ENCODE results near the gene PADI3.

PADI3 gene

GRCh38 chr1:17246971-17247370 lies 1.9 kb upstream of the PADI3 start:
- no peak overlapping the region for H3K4me3 ChIP-seq (ENCODE audit: low read length)
- no peaks in the 10 kb centered on the region for H3K36me3 ChIP-seq (ENCODE audit: insufficient read depth, low read depth, low read length)
- peaks cover 4% of the 10 kb centered on the region for H3K4me1 ChIP-seq (ENCODE audit: insufficient read depth, low read length)
- no peak overlapping the region for H3K9ac ChIP-seq (ENCODE audit: low read depth, low read length)
- H3K27me3 ChIP-seq (ENCODE audit: insufficient read depth, low read length), result no peaks in the 10 kb centered on the region
- H3K27ac ChIP-seq (ENCODE audit: low read length), result no peak overlapping the region
- H3K9me3 ChIP-seq (ENCODE audit: insufficient read depth, low read depth, low read length), result no peaks in the 10 kb centered on the region

DNA sequence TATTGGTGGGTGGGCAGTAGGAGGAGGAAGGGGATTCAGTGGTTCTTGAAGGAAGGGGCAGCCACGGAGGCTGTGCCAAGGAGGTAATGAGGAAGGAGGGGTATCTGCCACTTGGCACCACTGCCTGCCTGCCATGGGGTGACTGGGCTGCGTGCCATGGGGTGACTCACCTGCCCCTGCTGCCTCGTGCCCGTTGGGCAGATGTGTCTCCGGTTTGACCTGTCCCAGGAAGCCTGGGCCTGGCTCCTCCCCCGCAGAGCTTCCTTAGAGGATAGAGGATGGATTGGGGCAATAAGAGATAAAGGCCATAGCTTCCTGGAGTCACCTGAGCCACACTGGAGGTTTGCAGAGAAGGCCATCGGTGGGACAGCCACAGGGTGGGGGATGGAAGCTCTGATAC lies 1.7 kb downstream of the PADI3 start:
- Histone ChIP-seq H3K4me1 (ENCODE audit: insufficient read depth, low read length) (no peaks in the 10 kb centered on the region; the same call in none of the 2 replicates), H3K27ac (ENCODE audit: low read length) (no peak overlapping the region), H3K9me3 (ENCODE audit: insufficient read depth, low read depth, low read length) (no peaks in the 10 kb centered on the region), H3K9ac (ENCODE audit: low read depth, low read length) (no peak overlapping the region), H3K36me3 (ENCODE audit: insufficient read depth, low read depth, low read length) (no peaks in the 10 kb centered on the region), H3K4me3 (ENCODE audit: low read length) (no peak overlapping the region), H3K27me3 (ENCODE audit: insufficient read depth, low read length) (no peaks in the 10 kb centered on the region)

GRCh38 chr1:17251246-17251645 lies 2.3 kb downstream of the PADI3 start:
- no peak overlapping the region for H3K4me3 ChIP-seq (ENCODE audit: low read length)
- no peak overlapping the region for H3K9ac ChIP-seq (ENCODE audit: low read depth, low read length)
- no peaks in the 10 kb centered on the region for H3K9me3 ChIP-seq (ENCODE audit: insufficient read depth, low read depth, low read length)
- H3K4me1 ChIP-seq (ENCODE audit: insufficient read depth, low read length), result no peaks in the 10 kb centered on the region; the same call in 1 of the 2 replicates
- no peaks in the 10 kb centered on the region for H3K27me3 ChIP-seq (ENCODE audit: insufficient read depth, low read length)
- H3K27ac ChIP-seq (ENCODE audit: low read length), result no peak overlapping the region
- H3K36me3 ChIP-seq (ENCODE audit: insufficient read depth, low read depth, low read length), result no peaks in the 10 kb centered on the region

GRCh38 chr1:17251701-17252376 lies 2.9 kb downstream of the PADI3 start:
- no peak overlapping the region for H3K27ac ChIP-seq (ENCODE audit: low read length)
- H3K9ac ChIP-seq (ENCODE audit: low read depth, low read length), result no peak overlapping the region
- no peaks in the 10 kb centered on the region for H3K36me3 ChIP-seq (ENCODE audit: insufficient read depth, low read depth, low read length)
- H3K9me3 ChIP-seq (ENCODE audit: insufficient read depth, low read depth, low read length), result no peaks in the 10 kb centered on the region
- H3K4me1 ChIP-seq (ENCODE audit: insufficient read depth, low read length), result no peaks in the 10 kb centered on the region; the same call in 1 of the 2 replicates
- no peaks in the 10 kb centered on the region for H3K27me3 ChIP-seq (ENCODE audit: insufficient read depth, low read length)
- H3K4me3 ChIP-seq (ENCODE audit: low read length), result no peak overlapping the region

- H3K4me3 ChIP-seq (ENCODE audit: low read length), result no peak overlapping the region
- H3K27ac ChIP-seq (ENCODE audit: low read length), result no peak overlapping the region
- H3K36me3 ChIP-seq (ENCODE audit: insufficient read depth, low read depth, low read length), result no peaks in the 10 kb centered on the region
- no peaks in the 10 kb centered on the region for H3K27me3 ChIP-seq (ENCODE audit: insufficient read depth, low read length)
- H3K9me3 ChIP-seq (ENCODE audit: insufficient read depth, low read depth, low read length), result no peaks in the 10 kb centered on the region
- no peak overlapping the region for H3K9ac ChIP-seq (ENCODE audit: low read depth, low read length)
- H3K4me1 ChIP-seq (ENCODE audit: insufficient read depth, low read length), result no peaks in the 10 kb centered on the region; the same call in 1 of the 2 replicates
Measured at GRCh38 chr1:17255336-17255735, 6.4 kb downstream of the PADI3 start.

DNA sequence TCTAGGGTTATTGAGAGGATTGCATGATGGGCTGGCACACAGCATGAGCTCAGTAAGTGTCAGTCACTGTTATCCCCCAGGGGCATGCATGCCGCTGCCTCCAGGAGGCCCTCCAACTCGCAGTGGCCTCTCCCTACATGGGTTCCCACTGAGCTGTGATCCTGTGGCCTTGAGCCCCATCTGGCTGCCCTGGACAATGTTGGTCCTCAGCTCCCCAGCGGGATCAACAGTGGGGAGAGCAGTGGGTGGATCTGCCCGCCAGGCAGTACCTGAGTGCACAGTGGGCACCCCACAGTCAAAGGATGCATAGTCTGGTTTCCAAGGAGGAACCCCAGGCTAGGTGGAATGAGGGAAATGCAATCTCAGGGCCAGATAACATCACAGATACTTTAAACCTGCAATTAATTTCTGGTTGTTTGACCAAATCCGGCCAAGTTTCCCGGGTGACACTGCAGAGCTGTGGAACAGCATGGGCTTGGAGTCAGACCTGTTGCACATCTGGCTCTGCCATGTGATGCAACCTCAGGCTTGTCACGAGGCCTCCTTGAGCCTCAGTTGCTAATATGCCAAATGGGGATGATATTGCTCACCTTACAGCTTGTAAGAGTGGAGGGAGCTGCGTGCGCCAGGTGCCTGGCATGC lies 9.3 kb downstream of the PADI3 start:
- no peak overlapping the region for H3K27ac ChIP-seq (ENCODE audit: low read length)

GRCh38 chr1:17258758-17259130 lies 9.8 kb downstream of the PADI3 start:
- Histone ChIP-seq H3K27me3 (ENCODE audit: insufficient read depth, low read length) (no peaks in the 10 kb centered on the region), H3K9me3 (ENCODE audit: insufficient read depth, low read depth, low read length) (no peaks in the 10 kb centered on the region), H3K4me3 (ENCODE audit: low read length) (no peak overlapping the region), H3K27ac (ENCODE audit: low read length) (no peak overlapping the region), H3K4me1 (ENCODE audit: insufficient read depth, low read length) (no peaks in the 10 kb centered on the region), H3K9ac (ENCODE audit: low read depth, low read length) (no peak overlapping the region), H3K36me3 (ENCODE audit: insufficient read depth, low read depth, low read length) (no peaks in the 10 kb centered on the region)

More for the DNA sequence above, 9.3 kb downstream of the PADI3 start:
- Histone ChIP-seq H3K9ac (ENCODE audit: low read depth, low read length) (no peak overlapping the region), H3K27me3 (ENCODE audit: insufficient read depth, low read length) (no peaks in the 10 kb centered on the region), H3K36me3 (ENCODE audit: insufficient read depth, low read depth, low read length) (no peaks in the 10 kb centered on the region), H3K4me3 (ENCODE audit: low read length) (no peak overlapping the region), H3K4me1 (ENCODE audit: insufficient read depth, low read length) (no peaks in the 10 kb centered on the region), H3K9me3 (ENCODE audit: insufficient read depth, low read depth, low read length) (no peaks in the 10 kb centered on the region)

GRCh38 chr1:17259233-17259873 lies 10.5 kb downstream of the PADI3 start:
- Histone ChIP-seq H3K36me3 (ENCODE audit: insufficient read depth, low read depth, low read length) (no peaks in the 10 kb centered on the region), H3K9ac (ENCODE audit: low read depth, low read length) (no peak overlapping the region), H3K4me3 (ENCODE audit: low read length) (no peak overlapping the region), H3K27ac (ENCODE audit: low read length) (no peak overlapping the region), H3K9me3 (ENCODE audit: insufficient read depth, low read depth, low read length) (no peaks in the 10 kb centered on the region), H3K4me1 (ENCODE audit: insufficient read depth, low read length) (no peaks in the 10 kb centered on the region), H3K27me3 (ENCODE audit: insufficient read depth, low read length) (no peaks in the 10 kb centered on the region)

DNA sequence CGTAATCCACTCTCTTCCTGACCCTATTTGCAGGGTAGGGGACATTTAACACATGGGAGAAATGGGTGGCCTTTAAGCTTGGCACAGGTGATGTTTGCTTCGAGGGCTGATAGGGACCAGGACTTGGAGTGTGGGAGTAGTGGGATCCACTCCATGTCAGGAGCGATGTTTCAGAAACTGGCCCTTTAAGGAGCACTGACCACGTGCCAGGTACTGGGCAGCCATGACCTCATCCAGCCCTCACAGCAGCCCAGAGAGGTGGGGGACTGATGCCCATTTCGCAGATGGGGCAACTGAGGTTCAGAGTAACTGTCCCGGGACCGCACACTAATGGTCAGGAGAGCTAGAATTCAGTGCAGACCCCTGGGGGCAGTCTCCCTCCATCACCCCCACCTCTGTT lies 11.4 kb downstream of the PADI3 start:
- Histone ChIP-seq H3K27ac (ENCODE audit: low read length) (no peak overlapping the region), H3K27me3 (ENCODE audit: insufficient read depth, low read length) (no peaks in the 10 kb centered on the region)

GRCh38 chr1:17260738-17261137 lies 11.8 kb downstream of the PADI3 start:
- no peak overlapping the region for H3K9ac ChIP-seq (ENCODE audit: low read depth, low read length)
- H3K4me3 ChIP-seq (ENCODE audit: low read length), result no peak overlapping the region
- no peak overlapping the region for H3K27ac ChIP-seq (ENCODE audit: low read length)
- H3K9me3 ChIP-seq (ENCODE audit: insufficient read depth, low read depth, low read length), result no peaks in the 10 kb centered on the region
- H3K27me3 ChIP-seq (ENCODE audit: insufficient read depth, low read length), result no peaks in the 10 kb centered on the region
- no peaks in the 10 kb centered on the region for H3K4me1 ChIP-seq (ENCODE audit: insufficient read depth, low read length)
- no peaks in the 10 kb centered on the region for H3K36me3 ChIP-seq (ENCODE audit: insufficient read depth, low read depth, low read length)

More for the DNA sequence above, 11.4 kb downstream of the PADI3 start:
- Histone ChIP-seq H3K36me3 (ENCODE audit: insufficient read depth, low read depth, low read length) (no peaks in the 10 kb centered on the region), H3K9me3 (ENCODE audit: insufficient read depth, low read depth, low read length) (no peaks in the 10 kb centered on the region), H3K4me3 (ENCODE audit: low read length) (no peak overlapping the region), H3K9ac (ENCODE audit: low read depth, low read length) (no peak overlapping the region), H3K4me1 (ENCODE audit: insufficient read depth, low read length) (no peaks in the 10 kb centered on the region)

DNA sequence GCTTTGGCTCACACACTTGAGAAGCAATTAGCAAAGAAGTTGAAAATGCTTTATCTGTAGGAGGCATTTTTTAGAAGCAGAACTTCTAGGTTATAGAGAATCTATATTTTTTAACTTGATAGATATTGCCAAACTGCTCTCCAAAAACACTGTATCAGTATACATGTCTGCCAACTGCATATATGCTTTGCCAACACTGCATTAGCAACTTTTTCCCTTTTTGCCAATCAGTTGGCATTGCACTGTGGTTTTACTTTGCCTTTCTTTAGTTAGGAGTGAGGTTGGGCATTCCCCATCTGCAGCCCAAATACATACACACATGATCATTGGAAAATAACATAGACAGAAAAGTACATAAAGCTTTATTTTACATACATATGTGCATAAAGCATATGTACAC lies 15.0 kb downstream of the PADI3 start:
- no peaks in the 10 kb centered on the region for H3K9me3 ChIP-seq (ENCODE audit: insufficient read depth, low read depth, low read length)
- H3K4me3 ChIP-seq (ENCODE audit: low read length), result no peak overlapping the region
- no peak overlapping the region for H3K9ac ChIP-seq (ENCODE audit: low read depth, low read length)
- no peaks in the 10 kb centered on the region for H3K36me3 ChIP-seq (ENCODE audit: insufficient read depth, low read depth, low read length)
- H3K27ac ChIP-seq (ENCODE audit: low read length), result no peak overlapping the region
- no peaks in the 10 kb centered on the region for H3K4me1 ChIP-seq (ENCODE audit: insufficient read depth, low read length)
- H3K27me3 ChIP-seq (ENCODE audit: insufficient read depth, low read length), result no peaks in the 10 kb centered on the region

DNA sequence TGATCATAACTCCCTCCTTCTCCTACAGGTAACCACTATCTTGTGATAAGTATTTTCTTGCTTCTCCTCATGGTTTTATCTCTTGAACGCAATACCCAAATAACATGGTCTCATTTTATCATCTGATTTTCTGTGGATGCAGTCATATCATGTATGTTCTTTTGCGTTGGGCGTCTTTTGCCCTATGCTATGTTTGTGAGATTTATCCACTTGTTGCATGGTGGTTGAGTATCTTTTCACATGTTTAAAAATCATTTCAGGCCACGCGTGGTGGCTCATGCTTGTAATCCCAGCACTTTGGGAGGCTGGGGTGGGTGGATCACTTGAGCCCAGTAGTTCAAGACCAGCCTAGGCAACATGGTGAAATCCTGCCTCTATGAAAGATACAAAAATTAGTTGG lies 15.6 kb downstream of the PADI3 start:
- H3K9ac ChIP-seq (ENCODE audit: low read depth, low read length), result no peak overlapping the region
- no peaks in the 10 kb centered on the region for H3K9me3 ChIP-seq (ENCODE audit: insufficient read depth, low read depth, low read length)
- H3K36me3 ChIP-seq (ENCODE audit: insufficient read depth, low read depth, low read length), result no peaks in the 10 kb centered on the region
- no peaks in the 10 kb centered on the region for H3K27me3 ChIP-seq (ENCODE audit: insufficient read depth, low read length)
- H3K4me3 ChIP-seq (ENCODE audit: low read length), result no peak overlapping the region
- no peak overlapping the region for H3K27ac ChIP-seq (ENCODE audit: low read length)
- H3K4me1 ChIP-seq (ENCODE audit: insufficient read depth, low read length), result no peaks in the 10 kb centered on the region

Data from iPS-20b (cell line).